Endothelial cell of umbilical vein (primary cell): ENCODE results near the gene EMP3. TPM values are rescaled to one million over a fixed set of nuclear protein-coding genes. Genes with fewer than 3 reads are reported as not detected.

Experiments
- BruUV-seq: library from RNA; stranded (reverse); fragments of 400-500 nt; replicated peaks from 2 replicates; lab custom pipeline; 2021; lab: Mats Ljungman, UMichigan
- CTCF ChIA-PET: fragments of 300-600, 350-600 bp; sonication (Branson Sonifier 250); formaldehyde crosslinking; loops from one replicate; lab custom pipeline; 2021; ENCODE audit warnings: antibody characterized with exemption, inconsistent platforms; lab: Charles Lee
- POLR2A ChIA-PET: fragments of 300-600, 350-600 bp; sonication (Branson Sonifier 250); formaldehyde crosslinking; loops from one replicate; lab custom pipeline; 2021; ENCODE audit warnings: antibody characterized with exemption, inconsistent platforms; lab: Charles Lee
- DNase-seq: peaks from one replicate; pipeline ENCODE4 v3.0.0-alpha.2; 2011; ENCODE audit warnings: low read depth, low spot score
- FAIRE-seq: peaks from 2 replicates; lab custom pipeline; 2011; peaks lifted over from hg19 to GRCh38; lab: Jason Lieb, UNC
- H2AFZ ChIP-seq: 2 replicates; pipeline ENCODE4 v1.6.0; 2012; ENCODE audit warnings: low read depth, low read length, control low read depth, inconsistent platforms
- H3K27ac ChIP-seq: 2 replicates; pipeline ENCODE4 v1.5.1; 2011; ENCODE audit warnings: low read depth, mild to moderate bottlenecking, control low read depth, low read length, moderate library complexity; ENCODE audit not compliant: insufficient read depth
- H3K27me3 ChIP-seq, 2 experiments: 2 replicates each; pipeline versions ENCODE4 v1.6.0 to v1.6.1; 2011; ENCODE audit warnings: low read length in 2 of 2, mixed read lengths in 1 of 2; ENCODE audit not compliant: control insufficient read depth in 2 of 2, insufficient read depth in 2 of 2
- H3K36me3 ChIP-seq, 2 experiments: 2 replicates in 1 of 2; 3 replicates in 1 of 2; pipeline ENCODE4 v1.5.1; 2011; ENCODE audit warnings: low read length in 2 of 2, mild to moderate bottlenecking in 1 of 2, moderate library complexity in 1 of 2; ENCODE audit not compliant: control insufficient read depth in 2 of 2, insufficient read depth in 2 of 2; ENCODE audit errors: extremely low read depth in 1 of 2
- H3K4me1 ChIP-seq: 3 replicates; pipeline ENCODE4 v1.5.1; 2011; ENCODE audit warnings: mild to moderate bottlenecking, low read length; ENCODE audit not compliant: control insufficient read depth, insufficient read depth; ENCODE audit errors: extremely low read depth
- H3K4me2 ChIP-seq: 2 replicates; pipeline ENCODE4 v1.6.1; 2011; ENCODE audit warnings: low read length, control low read depth, mixed read lengths; ENCODE audit not compliant: insufficient read depth
- H3K4me3 ChIP-seq, 3 experiments: fragments of 200-600 bp in 1 of 3; sonication (generic), shearing (Covaris generic) in 1 of 3; replicated peaks in 1 of 3; 2 replicates each; pipeline ENCODE4 v1.5.1; 2011 to 2016; ENCODE audit warnings: control low read depth in 3 of 3, low read length in 3 of 3, mild to moderate bottlenecking in 2 of 3, inconsistent platforms in 1 of 3, low read depth in 1 of 3, moderate library complexity in 1 of 3; ENCODE audit not compliant: insufficient read depth in 1 of 3
- H3K79me2 ChIP-seq: 2 replicates; pipeline ENCODE4 v1.6.0; 2012; ENCODE audit warnings: low read length, inconsistent platforms; ENCODE audit not compliant: control insufficient read depth, insufficient read depth
- H3K9ac ChIP-seq: replicated peaks from 2 replicates; pipeline ENCODE3; 2011; ENCODE audit warnings: low read length, control low read depth; ENCODE audit not compliant: insufficient read depth; ENCODE audit errors: extremely low read depth
- H3K9me1 ChIP-seq: replicated peaks from 3 replicates; pipeline ENCODE4 v1.6.0; 2011; ENCODE audit warnings: mild to moderate bottlenecking, low read length; ENCODE audit not compliant: control insufficient read depth, insufficient read depth; ENCODE audit errors: extremely low read depth
- H3K9me3 ChIP-seq: replicated peaks from 2 replicates; pipeline ENCODE4 v1.5.1; 2012; ENCODE audit warnings: low read length, inconsistent platforms; ENCODE audit not compliant: control insufficient read depth, insufficient read depth
- H4K20me1 ChIP-seq: replicated peaks from 2 replicates; pipeline ENCODE3; 2011; ENCODE audit warnings: mild to moderate bottlenecking, low read length; ENCODE audit not compliant: control insufficient read depth, insufficient read depth; ENCODE audit errors: extremely low read depth
- CTCF ChIP-seq, 2 donors: IDR thresholded peaks; 1 replicate in 1 of 2; 2 replicates in 1 of 2; pipeline ENCODE4 v1.5.1; 2011; ENCODE audit warnings: low read length in 2 of 2, mild to moderate bottlenecking in 2 of 2, moderate library complexity in 2 of 2, control low read depth in 1 of 2, inconsistent platforms in 1 of 2, low read depth in 1 of 2; ENCODE audit not compliant: insufficient read depth in 1 of 2; ENCODE audit errors: extremely low read depth in 1 of 2
- FOS ChIP-seq: IDR thresholded peaks from 2 replicates; pipeline ENCODE4 v1.6.1; 2011; ENCODE audit warnings: mild to moderate bottlenecking, low read length, moderate library complexity, borderline replicate concordance; ENCODE audit not compliant: insufficient read depth
- dilution Hi-C: fragments of 300-500 bp; cut with MboI; formaldehyde crosslinking; loops from one replicate; pipeline ENCODE4 v1.15.0; 2019; ENCODE audit warnings: low sequenced_read_pairs; ENCODE audit not compliant: extremely low pct_ligation_motif_present
- intact Hi-C: fragments of 100-400 bp; cut with micrococcal nuclease; formaldehyde crosslinking; loops from one replicate; pipeline ENCODE4 v1.10.0; 2022
- polyA plus RNA-seq, 4 experiments: library from polyadenylated mRNA; depleted of rRNA in 3 of 4; stranded (reverse) in 3 of 4; unstranded in 1 of 4; fragments of >200 nt; gene quantifications; 2 replicates each; pipeline versions ENCODE4 v1.2.1 to v1.2.3, GENCODE V29; 2011 to 2012; ENCODE audit warnings: missing spikeins in 1 of 4
- total RNA-seq: library from RNA; stranded (reverse); gene quantifications from 2 replicates; pipeline ENCODE4 v1.2.3, GENCODE V29; 2021

The EMP3 gene
- total and polyA plus RNA-seq, 2 donors (not counting 3 experiments of a cell fraction or from before 2014, with no cell fraction given) = 127 to 406 TPM

GRCh38 chr19:48318286-48318987, 6.9 kb upstream of the EMP3 start:
- Histone ChIP-seq H3K9me1 (no peaks in the 10 kb centered on the region), H3K27me3 (no peaks in the 10 kb centered on the region), H3K9me3 (no peaks in the 10 kb centered on the region), H3K79me2 (no peaks in the 10 kb centered on the region), H3K36me3 (no peaks in the 10 kb centered on the region), H3K27ac (no peak overlapping the region), H3K4me2 (no peak overlapping the region), H4K20me1 (no peaks in the 10 kb centered on the region), H3K9ac (no peak overlapping the region), H2AFZ (no peak overlapping the region), H3K4me3 (no peak overlapping the region), H3K4me1 (peaks cover 19% of the 10 kb centered on the region)
- DNase-seq (no peak), FAIRE-seq (no peak)
- TF ChIP-seq CTCF (IDR thresholded peaks at IDR 0.05; ENCODE audit: extremely low read depth in 1 of 2, insufficient read depth in 1 of 2, low read depth in 1 of 2, low read length in 2 of 2) (no peak), FOS (no peak)
- intact Hi-C loops (no loop called here), dilution Hi-C loops (no loop called here)
- CTCF ChIA-PET = interaction anchor here (1.0 to 12.8 kb wide), 5 partner anchors 17 to 266 kb away, joined by 3 to 486 read pairs (median 6); partner anchors contain the start of gene KDELR1
- no TSS peak for BruUV-seq
- POLR2A ChIA-PET = interaction anchor here (1.2 kb wide), 1 partner anchor 14 kb away, joined by 3 read pairs; no protein-coding TSS in a partner anchor
